ENCODE data around the gene C19orf53.

Gene C19orf53

GRCh38 chr19:13817615-13818371, 43.5 kb downstream of the C19orf53 start:
- H3K9ac ChIP-seq (ENCODE audit: low read depth, low read length) = peak overlapping the region; percentile 59
- H3K36me3 ChIP-seq (ENCODE audit: insufficient read depth, low read length) = no peaks in the 10 kb centered on the region; the same call in 1 of the 2 replicates
- no peaks in the 10 kb centered on the region for H3K4me1 ChIP-seq (ENCODE audit: insufficient read depth, low read length)
- no peaks in the 10 kb centered on the region for H3K9me3 ChIP-seq (ENCODE audit: control insufficient read depth, insufficient read depth, low read length)

GRCh38 chr19:13819238-13819637, 45.0 kb downstream of the C19orf53 start:
- Histone ChIP-seq H3K9ac (ENCODE audit: low read depth, low read length) (no peak overlapping the region), H3K4me1 (ENCODE audit: insufficient read depth, low read length) (no peaks in the 10 kb centered on the region), H3K36me3 (ENCODE audit: insufficient read depth, low read length) (no peaks in the 10 kb centered on the region; the same call in none of the 2 replicates), H3K9me3 (ENCODE audit: control insufficient read depth, insufficient read depth, low read length) (no peaks in the 10 kb centered on the region)

GRCh38 chr19:13821292-13821691, 47.0 kb downstream of the C19orf53 start:
- no peaks in the 10 kb centered on the region for H3K9me3 ChIP-seq (ENCODE audit: control insufficient read depth, insufficient read depth, low read length)
- H3K9ac ChIP-seq (ENCODE audit: low read depth, low read length) = no peak overlapping the region
- peaks cover 2% of the 10 kb centered on the region; the same call in 1 of the 2 replicates for H3K4me1 ChIP-seq (ENCODE audit: insufficient read depth, low read length)
- no peaks in the 10 kb centered on the region; the same call in none of the 2 replicates for H3K36me3 ChIP-seq (ENCODE audit: insufficient read depth, low read length)

DNA sequence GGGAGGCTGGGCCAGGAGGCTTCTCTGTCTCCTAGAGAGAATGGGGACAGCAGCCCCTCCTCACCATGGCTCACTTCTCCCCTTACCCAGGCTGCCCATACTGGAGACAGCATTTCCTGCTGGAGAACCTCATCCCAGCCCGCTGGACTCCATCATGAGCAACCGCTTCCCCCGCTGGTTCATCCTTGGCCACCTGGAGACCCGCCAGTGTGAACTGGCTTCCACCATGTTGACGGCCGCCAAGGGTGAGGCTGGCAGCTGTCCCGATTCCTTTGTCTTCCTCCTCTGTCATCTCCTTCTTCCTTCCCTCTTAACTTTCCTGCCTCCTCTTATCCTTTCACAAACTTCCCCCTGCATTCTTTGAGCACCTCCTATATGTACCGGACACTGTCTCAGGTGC, 49.0 kb downstream of the C19orf53 start:
- Histone ChIP-seq H3K36me3 (ENCODE audit: insufficient read depth, low read length) (no peaks in the 10 kb centered on the region; the same call in none of the 2 replicates), H3K9ac (ENCODE audit: low read depth, low read length) (no peak overlapping the region), H3K9me3 (ENCODE audit: control insufficient read depth, insufficient read depth, low read length) (no peaks in the 10 kb centered on the region), H3K4me1 (ENCODE audit: insufficient read depth, low read length) (peaks cover 11% of the 10 kb centered on the region)

GRCh38 chr19:13823901-13824300, 49.6 kb downstream of the C19orf53 start:
- Histone ChIP-seq H3K9ac (ENCODE audit: low read depth, low read length) (no peak overlapping the region), H3K36me3 (ENCODE audit: insufficient read depth, low read length) (no peaks in the 10 kb centered on the region; the same call in none of the 2 replicates), H3K4me1 (ENCODE audit: insufficient read depth, low read length) (peaks cover 11% of the 10 kb centered on the region), H3K9me3 (ENCODE audit: control insufficient read depth, insufficient read depth, low read length) (no peaks in the 10 kb centered on the region)

- Histone ChIP-seq H3K9ac (ENCODE audit: low read depth, low read length) (no peak overlapping the region), H3K36me3 (ENCODE audit: insufficient read depth, low read length) (no peaks in the 10 kb centered on the region; the same call in none of the 2 replicates), H3K4me1 (ENCODE audit: insufficient read depth, low read length) (peaks cover 11% of the 10 kb centered on the region)
Observed at GRCh38 chr19:13824703-13825102, 50.4 kb downstream of the C19orf53 start.

GRCh38 chr19:13825489-13826441, 51.5 kb downstream of the C19orf53 start:
- H3K36me3 ChIP-seq (ENCODE audit: insufficient read depth, low read length) = no peaks in the 10 kb centered on the region; the same call in 1 of the 2 replicates
- H3K4me1 ChIP-seq (ENCODE audit: insufficient read depth, low read length) = peaks cover 11% of the 10 kb centered on the region
- H3K9ac ChIP-seq (ENCODE audit: low read depth, low read length) = peak overlapping the region; percentile 12; the same call in 1 of the 2 replicates
- no peaks in the 10 kb centered on the region for H3K9me3 ChIP-seq (ENCODE audit: control insufficient read depth, insufficient read depth, low read length)

More at GRCh38 chr19:13824703-13825102, 50.4 kb downstream of the C19orf53 start:
- no peaks in the 10 kb centered on the region for H3K9me3 ChIP-seq (ENCODE audit: control insufficient read depth, insufficient read depth, low read length)

DNA sequence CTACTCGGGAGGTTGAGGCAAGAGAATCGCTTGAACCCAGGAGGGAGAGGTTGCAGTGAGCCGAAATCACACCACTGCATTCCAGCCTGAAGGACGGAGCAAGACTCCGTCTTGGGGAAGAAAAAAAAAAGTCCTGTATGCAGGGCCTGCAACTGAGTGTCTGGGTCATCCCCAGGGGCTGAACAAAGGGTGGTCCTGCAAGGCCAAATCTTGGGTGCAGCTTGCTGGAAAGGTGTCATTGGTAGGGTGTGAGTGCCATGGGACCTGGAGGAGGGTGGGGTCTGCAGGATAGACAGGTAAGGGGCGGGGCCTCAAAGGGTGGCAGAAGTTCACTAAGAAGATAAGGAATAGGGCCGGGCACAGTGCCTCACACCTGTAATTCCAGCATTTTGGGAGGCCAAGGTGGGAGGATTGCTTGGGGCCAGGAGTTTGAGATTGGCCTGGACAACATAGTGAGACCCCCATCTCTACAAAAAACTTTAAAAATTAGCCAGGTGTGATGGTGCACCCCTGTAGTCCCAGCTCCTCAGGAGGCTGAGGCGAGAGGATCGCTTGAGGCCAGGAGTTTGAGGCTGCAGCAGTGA, 52.5 kb downstream of the C19orf53 start:
- Histone ChIP-seq H3K36me3 (ENCODE audit: insufficient read depth, low read length) (peaks cover 3% of the 10 kb centered on the region; the same call in 1 of the 2 replicates), H3K9ac (ENCODE audit: low read depth, low read length) (no peak overlapping the region), H3K4me1 (ENCODE audit: insufficient read depth, low read length) (peaks cover 11% of the 10 kb centered on the region), H3K9me3 (ENCODE audit: control insufficient read depth, insufficient read depth, low read length) (no peaks in the 10 kb centered on the region)

DNA sequence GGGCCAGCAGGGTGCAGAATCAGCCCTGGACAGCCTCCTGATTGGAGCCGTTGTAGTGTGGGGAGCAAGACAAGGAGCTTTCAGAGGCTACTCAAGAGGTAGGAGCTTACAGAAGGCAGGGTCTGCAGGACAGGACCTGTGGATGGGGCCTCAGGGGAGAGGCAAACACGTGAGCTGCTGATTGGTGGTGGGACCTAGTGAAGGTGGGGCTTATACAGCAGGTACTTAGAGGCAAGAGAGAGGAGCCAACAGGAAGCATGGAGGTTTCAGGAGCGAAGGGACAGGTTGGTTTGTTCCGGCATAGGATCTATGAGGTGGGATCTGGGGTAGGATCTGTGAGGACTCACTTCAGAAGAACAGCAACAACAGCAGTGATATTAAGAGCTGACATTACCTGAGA, 53.4 kb downstream of the C19orf53 start:
- peaks cover 11% of the 10 kb centered on the region for H3K4me1 ChIP-seq (ENCODE audit: insufficient read depth, low read length)
- H3K36me3 ChIP-seq (ENCODE audit: insufficient read depth, low read length) = peaks cover 3% of the 10 kb centered on the region; the same call in 1 of the 2 replicates
- no peaks in the 10 kb centered on the region for H3K9me3 ChIP-seq (ENCODE audit: control insufficient read depth, insufficient read depth, low read length)
- no peak overlapping the region for H3K9ac ChIP-seq (ENCODE audit: low read depth, low read length)
